Stimulated activated CD4-positive, alpha-beta T cell treated with anti-CD3 and anti-CD28 coated beads, Interleukin-15, amount 100 ng/mL, for 48 hours (primary cell): Measurements from ENCODE around the gene ISY1.
"Not testable (repeated sequence)": the region's sequence is repeated elsewhere in the genome, so short reads cannot be mapped to it uniquely, and the experiment has no call there.

ENCODE experiments used
- DNase-seq, 2 donors: peaks; one replicate each; pipeline ENCODE4 v3.0.0-alpha.2; 2020; ENCODE audit warnings: low read depth in 2 of 2

ISY1 gene

DNA sequence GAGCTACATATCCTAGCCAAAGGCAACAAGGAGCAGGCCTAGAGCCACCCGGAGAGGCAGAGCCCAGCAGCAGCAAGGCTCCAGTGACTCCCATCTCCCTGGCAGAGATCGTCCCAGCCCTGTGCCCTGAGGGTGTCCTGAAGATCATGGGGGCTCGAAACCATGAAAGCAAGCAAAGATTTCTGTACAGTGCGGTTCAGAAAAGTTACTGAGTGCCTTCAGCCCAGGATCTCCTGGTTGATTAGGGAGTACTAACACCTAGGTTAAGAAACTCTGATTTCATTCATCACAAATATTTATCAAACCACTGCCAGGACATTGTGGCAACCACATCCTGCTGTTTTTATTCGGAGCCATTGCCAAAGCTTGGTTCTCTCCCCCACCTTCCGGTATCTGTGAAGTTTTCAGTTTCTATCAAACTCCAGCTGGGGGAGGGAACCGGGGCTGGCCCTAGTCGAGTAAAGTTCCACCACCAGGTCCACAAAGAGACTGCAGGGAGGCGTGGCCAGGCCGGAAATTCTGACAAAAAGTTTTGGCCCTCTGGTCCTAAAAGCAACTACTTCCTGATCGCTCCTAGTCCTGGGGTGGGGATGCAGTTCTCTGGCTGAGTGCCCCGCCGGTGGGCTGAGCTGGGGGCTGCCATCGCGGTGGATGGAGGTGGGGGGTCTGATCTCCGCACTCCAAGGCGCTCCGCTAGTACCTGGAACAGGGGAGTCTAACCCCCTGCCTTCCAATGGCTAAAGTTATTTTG is 40.4 kb downstream of the ISY1 start:
- DNase-seq, result peak; percentile 88 to 91

DNA sequence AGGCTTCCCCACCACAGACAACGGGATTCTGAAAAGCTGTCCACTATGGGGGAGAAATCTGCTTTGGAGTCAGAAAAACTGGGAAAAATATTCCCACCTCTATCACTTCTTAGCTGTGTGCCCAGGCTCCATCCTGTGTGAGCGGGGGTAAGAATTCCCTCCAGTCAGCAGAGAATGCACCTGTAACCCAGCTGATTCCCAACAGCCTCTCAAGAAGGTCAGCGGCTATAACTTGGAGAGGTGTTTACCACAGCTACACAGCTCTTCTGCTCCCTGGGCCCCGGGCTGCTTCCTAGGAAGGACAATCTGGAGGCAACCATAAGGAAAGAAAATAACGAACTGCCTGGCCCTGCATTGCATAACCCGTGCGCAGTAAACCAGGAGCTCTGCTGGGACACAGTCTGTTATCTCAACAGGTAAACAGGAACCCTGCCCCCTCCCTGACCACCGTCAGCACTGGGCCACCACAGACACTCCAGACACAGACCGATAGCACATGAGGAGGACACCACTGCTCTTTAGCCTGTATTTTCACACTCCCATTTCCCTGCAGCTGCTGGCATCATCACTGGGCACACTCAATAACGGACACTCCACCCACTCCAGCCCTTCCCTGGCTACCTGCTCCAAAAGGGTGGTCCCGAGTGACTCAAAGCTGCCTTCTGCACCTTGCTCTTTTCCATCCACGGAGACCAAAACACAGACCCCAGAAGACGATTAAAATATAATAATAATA is 41.3 kb downstream of the ISY1 start:
- DNase-seq, result no peak

DNA sequence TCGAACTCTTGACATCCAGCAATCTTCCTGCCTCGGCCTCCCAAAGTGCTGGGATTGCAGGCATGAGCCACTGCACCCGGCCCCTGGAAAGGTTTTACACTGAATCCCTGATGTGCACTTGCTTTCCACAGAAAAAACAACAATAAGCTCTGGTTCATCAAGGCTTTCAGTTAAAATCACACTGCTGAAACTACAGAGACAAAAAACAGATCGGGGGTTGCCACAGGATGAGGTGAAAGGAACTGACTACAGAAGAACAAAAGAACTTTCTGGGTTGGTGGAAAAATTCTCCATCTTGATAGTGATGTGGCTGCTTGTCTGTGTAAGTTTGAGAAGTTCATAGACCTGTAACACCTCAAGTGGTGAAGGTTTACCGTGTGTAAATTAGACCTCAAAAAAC is 42.1 kb downstream of the ISY1 start:
- DNase-seq, result no peak

DNA sequence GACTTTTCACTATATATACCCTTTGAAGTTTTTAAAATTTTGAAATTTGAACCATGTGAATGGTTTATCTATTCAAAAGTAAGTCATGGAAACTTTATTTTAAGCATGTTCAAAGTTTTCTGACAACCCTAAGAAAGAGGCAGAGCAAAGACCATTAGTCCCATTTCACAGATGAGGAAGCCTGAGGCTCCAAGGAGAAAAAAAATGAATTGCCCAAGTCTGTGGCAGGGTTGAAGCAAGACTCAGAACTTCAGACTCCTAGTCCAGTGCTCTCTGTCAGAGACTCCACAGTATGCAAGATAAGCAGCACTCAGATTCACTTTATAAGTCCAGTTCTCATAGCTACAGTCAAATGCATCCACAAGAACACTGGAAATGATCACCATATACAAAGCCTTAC is 43.7 kb downstream of the ISY1 start:
- no peak for DNase-seq

DNA sequence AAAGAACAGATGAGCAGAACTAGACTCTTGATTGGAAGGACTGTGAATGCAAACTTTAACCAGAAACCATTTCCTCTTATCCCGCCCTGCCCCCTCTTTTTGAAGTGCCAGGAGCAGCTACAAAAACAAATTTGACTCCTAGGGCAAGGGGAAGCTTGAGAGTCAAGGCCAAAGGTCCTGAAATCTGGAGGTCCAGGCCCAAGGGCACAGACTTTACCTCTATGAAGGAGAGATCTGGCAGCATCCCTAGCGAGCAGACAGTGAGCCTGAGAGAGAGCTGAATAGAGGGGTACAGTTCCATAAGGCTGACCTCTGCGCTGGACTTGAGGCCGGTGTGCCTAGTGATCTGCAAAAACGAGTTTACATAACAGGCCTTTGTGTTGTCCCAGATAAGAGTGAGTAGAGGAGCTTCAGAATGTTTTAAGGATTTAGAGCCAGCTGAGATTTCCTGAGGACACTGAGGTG is 44.3 kb downstream of the ISY1 start:
- DNase-seq, result no peak

DNA sequence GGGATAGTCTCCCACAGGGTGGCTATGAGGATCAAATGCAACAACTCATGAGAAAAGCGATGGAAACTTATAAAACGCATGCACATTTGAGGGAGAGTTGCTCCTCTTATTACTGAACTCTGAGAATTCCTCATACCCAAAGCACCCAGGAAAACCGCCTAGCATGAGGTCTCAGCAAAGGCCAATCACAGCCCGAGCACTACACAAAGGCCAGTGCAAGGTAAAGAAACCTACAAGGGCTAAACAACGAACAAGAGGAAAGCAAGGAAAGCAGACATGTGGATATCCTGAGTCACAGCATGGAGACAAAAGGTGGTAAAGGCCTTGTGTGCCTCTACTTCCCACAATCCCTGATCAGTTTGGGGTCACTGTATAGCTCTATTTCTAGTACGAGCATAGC is 46.4 kb downstream of the ISY1 start:
- DNase-seq, result no peak

DNA sequence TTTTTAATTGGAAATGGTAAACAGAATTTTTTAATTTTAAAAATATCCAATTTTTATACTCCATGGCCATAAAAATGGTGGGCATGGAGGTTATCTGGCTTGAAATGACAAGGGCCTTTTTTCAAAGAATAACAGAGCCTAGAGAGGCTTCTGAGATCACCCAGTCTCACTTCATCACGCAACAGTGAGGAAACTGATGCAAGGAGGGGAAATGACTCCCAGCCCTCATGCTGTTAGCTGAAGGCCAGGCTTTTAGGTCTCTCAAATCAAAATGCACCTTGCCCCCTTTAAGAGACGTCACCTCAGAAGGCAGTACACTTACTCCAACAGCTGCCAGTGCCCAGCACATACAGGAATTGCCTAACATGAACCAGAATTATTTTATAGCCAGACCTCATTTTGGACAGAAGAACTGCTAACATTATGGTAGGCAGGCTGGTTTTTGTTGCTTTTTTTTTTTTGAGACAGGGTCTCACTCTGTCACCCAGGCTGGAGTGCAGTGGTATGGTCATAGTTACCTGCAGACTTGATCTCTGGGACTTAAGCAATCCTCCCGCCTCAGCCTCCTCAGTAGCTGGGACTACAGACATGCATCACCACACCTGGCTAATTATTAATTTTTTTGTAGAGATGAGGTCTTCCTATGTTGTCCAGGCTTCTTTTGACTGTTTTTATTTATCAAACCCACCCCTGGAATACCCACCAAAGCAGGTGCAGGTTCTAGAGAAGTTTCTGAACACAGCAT is 48.4 kb downstream of the ISY1 start:
- DNase-seq, result peak in 1 of 2 donors; percentile 36

DNA sequence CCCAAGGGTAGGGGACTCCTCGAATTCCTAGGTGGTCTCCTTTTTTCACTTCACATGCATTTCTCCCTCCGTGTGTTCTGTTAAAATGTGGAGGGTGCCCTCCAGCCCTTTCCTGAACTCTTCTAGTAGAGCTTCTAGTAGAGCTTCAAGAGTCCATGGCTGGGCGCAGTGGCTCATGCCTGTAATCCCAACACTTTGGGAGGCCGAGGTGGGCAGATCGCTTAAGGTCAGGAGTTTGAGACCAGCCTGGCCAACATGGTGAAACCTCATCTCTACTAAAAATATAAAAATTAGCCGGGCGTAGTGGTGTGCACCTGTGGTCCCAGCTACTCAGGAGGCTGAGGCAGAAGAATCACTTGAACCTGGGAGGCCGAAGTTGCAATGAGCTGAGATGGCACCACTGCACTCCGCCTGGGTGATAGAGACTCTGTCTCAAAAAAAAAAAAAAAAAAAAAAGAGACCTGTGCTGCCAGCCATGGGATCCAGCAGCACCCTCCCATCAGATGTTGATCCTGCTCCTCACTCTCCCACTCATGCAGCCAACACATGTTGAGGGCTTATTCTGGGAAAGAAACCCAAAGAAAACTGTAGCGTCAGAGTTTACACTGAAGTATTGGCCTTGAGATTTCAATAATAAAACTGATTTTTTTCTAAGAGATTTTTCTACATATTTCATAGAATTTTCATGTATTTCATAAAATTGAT is 49.6 kb downstream of the ISY1 start:
- DNase-seq, result not testable (repeated sequence)

DNA sequence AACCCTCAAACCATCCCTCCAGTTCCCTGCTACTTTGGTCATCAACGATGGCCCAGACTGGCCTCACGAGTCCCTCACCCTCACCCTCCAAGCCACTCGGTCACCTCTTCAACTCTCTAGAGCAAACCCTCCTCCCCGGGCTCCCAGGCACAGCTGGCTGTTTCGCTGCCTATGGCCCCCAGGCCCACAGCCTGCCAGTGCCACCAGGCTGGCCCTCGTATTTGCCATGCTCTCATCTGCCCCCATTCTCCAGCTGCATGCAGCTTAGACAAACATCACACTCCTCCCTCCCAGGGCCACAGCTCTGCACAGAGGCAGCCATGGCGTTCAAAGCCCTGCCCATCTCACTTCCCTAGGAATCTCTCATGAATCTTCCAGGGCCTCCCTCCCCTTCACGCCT is 53.1 kb downstream of the ISY1 start:
- DNase-seq, result no peak

DNA sequence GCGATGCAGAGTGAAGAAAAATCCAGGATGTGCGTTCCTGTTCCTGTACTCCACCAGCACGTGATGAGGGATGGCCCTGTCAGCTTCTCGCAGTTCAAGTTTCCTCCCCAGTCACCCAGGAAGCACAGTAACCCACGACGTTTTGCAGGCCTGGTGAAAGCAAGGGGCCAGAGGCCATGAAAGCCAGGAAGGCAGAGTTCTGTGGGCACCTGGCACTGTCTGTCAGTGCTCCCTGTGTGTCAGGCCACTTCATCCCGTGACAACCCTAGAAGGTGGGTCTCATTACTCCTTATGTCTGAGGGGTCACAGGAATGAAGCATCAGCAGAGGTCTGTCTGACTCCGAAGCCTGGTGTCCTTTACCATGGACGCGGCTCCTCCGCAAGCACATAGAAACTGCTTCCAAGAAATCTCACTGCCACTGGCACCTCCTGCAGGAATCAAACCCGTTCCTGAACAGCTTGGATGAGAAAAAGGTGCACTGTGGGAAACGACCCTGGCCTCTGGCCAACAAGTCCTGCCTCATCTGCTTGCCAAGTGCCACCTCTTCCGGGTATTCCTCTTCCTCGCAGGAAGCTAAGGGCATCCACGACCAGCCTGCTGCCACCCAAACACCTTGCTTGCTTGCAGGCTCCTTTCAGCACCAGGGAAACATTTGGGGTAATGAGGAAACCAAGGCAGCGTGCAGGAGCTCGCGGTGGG is 53.8 kb downstream of the ISY1 start:
- DNase-seq, result no peak

DNA sequence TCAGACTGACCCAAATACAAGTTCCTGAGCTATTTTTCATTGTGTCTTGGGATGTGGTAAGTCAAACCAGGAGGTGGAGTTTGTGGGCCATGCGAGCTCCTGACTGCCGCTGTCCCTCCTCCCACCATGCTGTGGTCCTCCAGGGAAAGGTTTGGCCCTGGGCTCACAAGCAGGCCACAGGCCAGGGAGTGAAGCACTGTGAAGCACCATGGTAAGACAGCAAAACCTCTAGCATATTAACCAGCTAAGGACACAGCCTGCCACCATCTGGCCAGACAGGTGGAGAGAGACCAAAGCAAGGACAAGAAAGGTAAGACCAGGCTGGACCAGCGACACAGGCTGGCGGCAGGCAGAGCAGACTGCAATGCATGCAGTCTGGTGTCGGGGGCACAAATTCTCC is 54.5 kb downstream of the ISY1 start:
- no peak for DNase-seq

DNA sequence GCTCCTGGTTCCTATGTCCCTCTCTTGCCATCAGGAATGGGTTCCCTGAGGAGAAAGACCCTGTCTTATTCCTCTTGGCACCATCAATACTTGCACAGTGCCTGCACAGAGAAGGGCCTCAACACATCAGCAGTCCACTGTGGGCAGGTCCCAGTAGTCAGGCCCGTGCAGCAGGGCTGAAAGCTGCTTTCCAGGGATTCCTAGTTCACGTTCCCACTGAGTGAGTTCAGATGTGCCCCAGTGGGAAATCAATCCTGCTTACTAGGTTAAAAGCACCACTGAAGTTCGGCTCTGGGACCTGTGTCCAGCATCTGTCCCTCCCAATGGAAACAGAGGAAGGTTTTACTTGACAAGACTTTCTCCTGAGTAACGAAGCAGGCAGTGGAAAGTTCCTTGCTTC is 55.0 kb downstream of the ISY1 start:
- no peak for DNase-seq

DNA sequence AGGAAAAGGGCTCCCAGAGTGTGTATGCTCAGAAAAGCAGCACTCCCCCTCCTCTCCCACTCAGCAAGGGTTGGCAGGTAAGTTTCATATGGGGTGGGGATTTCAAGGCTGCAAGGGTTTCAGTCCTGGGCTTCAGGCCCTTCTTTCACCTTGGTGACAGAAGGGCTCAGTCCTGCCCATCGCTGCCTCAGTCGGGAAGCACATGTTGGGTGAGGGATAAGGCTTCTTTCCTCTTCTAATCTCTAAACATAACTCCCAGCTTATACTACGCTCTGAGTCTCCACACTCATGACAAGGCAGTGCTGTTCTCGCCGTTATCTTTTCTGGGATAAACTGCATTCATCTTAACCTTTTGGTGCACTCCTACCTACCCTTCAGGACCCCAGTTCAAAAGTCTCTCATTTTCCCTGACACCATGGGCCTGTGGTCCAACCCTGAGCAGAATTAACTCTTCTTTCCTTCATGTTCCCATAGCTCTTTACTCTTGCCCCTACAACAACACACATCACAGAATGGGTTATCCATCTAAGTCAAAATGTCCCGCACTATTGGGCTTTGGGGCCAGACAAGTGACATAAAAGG is 56.3 kb downstream of the ISY1 start:
- DNase-seq, result no peak

DNA sequence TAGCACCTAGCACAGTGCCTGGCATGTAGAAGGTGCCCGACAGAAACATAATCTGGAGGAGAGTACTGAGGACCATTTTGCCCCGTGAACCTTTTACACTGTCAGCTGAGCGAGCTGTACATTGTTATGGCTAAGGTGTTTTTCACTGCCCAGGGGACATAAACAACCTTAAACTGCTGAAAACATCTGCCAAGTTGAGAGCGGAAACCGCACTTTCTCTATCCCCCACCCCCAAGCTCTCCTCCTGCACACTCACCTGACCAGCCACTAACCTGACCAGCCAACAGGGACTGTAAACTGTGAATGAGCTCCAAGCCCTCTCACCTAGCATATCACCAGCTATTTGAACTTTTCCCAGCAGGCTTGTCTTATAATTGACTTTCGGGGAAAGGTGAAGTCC is 56.8 kb downstream of the ISY1 start:
- DNase-seq, result no peak

DNA sequence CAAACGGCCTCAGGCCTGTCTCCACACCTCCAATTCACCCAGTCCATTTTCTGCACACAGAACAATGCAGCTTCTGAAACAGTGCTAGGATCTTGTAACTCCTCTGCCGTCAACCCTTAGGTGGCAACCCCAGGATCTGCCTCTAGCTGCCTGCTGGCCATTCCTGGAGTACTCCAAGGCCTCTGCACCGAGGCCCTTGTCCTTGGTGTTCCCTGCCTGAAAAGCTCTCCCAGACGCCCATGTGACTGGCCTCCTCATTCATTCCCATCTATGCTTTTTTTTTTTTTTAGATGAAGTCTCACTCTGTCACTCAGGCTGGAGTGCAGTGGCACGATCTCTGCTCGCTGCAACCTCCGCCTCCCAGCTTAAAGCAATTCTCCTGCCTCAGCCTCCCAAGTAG is 57.6 kb downstream of the ISY1 start:
- no peak for DNase-seq

DNA sequence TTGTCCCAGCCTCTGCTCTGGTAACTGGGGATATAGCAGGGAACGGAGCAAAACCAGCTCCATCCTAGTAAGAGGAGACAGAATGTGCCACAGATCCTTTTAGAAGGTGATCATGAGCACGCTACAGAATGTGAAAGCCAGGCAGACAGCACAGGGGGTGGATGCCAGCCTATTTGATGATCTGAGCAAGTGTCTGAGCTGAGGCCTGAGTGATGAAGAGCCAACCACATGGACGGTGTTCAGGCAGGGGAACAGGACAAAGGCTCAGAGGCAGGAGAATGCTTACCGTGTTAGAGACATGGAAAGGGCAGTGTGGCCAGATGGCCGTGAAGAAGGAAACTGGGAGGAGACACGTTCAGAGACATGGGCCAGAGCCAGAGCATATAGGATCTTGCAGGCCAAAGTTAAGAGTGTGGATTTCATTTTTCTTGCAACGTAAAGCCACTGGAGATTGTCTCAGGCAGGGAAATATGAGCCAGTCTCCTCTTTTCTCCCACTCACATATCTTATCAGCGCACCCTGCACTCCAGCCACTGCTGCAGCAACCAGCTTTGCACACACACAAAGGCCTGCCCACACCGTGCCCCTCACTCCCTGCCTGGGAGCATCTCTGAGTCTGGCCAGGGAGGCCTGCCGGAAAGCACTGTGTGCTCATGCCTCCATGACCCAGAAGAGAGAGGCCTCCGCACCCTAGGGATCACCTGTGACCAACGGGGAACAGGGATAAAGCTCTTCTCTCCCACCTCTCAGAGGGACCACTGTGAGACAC is 59.3 kb downstream of the ISY1 start:
- DNase-seq, result no peak

DNA sequence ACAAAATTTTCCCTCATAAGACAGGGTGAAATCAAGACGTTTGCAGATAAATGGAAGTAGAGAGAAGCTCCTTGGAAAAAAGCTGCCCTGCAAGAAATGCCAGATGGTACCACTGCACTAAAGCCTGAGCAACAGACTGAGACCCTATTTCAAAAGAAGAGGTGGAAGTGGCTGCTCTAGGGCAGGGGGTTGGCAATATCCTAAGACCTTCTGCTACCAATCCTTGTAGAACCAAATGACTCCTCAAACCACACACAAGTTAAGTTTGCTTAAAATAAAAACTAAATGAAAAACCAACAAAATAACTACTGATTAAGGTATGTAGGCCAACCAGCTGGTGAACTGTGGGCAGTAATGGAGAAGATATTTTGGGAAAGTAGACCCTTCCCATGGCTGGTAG is 60.6 kb downstream of the ISY1 start:
- DNase-seq, result no peak

DNA sequence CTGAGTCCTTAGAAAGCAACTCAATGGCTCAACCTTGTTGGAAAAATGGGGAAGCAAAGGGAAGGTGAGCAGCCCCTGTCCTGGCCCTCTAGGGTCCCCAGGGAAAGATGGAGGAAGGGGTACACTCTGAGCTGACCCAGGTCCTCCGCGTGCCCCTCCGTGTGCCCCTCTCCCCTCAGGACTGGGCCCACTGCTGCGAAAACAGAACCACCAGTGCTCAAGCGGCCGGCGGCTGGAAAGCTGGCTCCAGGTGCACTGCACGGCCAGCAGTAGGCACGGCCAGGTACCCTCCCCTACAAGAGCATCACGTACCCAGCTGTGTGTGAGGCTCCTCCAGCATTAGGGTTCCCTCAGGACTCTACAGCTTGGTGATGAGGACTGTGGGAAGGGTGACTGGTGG is 65.6 kb downstream of the ISY1 start:
- no peak for DNase-seq

DNA sequence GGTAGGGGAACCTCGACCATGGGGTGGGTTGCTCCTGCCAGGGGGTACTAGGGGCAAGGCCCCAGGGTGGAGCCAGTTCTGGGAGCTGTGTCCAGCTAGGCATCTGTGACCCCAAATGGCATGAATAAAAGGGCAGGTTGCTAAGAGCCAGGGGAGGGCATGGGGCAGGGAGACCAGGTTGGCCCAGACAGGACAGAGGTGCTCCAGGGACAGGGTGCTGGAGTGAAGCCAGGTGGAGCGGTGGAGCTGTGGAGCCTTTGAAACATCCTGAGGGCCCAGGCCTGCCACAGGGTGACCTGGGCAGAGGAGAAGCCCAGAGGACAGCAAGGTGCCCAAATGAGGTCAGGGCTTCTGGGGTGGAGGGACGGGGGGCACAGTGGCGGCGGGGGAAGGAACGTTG is 72.6 kb downstream of the ISY1 start:
- DNase-seq, result not testable (repeated sequence)

DNA sequence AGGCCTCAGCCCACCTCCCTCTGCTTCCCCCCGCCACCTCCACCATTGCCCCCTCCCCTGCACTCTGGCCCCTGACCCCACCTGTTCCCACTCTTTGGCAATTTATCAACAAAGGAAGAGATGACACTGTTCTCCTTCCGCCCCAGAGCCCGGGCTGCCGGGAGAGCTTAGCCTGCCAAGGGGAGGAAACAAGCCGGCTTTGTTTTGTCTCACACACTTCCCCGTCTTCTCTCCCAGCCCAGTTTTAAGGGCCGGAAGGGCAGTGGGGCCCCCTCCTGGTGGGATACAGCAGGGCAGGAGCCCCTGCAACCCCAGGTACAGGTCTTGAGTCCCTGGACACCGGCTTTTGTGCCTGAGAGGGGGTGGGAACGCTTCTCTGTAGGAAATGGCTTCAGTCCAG is 73.0 kb downstream of the ISY1 start:
- DNase-seq, result not testable (repeated sequence)
